NCI-H187 (cell line): ENCODE data around the gene DIP2B.
"Not testable (repeated sequence)": the region's sequence is repeated elsewhere in the genome, so short reads cannot be mapped to it uniquely, and the experiment has no call there.

Source experiments
- DNase-seq, 2 experiments: peaks; one replicate each; lab custom pipeline; 2025; lab: John Stamatoyannopoulos, UW

Gene DIP2B

DNA sequence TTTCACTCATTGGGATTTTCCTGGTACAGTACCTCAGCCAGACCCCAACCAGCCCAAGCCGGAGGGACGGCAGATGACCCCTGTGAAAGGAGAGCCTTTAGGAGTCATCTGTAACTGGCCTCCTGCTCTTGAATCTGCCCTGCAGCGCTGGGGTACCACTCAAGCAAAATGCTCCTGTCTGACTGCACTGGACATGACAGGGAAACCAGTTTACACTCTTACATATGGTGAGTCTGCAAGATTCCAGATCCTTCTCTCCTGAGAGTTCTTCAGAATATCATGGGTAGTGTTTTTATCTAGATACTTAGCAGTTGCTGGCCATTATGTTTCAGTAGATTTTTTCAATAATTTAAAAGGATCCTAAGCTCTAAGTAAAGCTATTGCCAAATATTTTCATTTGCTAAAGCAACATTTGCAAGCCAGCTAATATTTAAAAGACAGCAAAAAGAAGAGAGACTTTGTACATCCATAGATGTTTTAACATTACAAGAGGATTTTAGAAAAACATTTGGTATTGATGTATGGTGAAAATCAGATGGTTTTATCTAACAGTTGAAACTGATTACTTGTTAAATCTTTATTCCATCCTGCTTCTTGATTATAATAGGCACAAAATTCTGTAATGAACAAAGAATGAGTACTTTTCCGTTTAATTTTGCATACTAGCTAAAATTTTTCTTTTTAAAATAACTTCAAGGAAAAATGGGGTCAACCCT is 174.0 kb downstream of the DIP2B start:
- no peak for DNase-seq

GRCh38 chr12:50679612-50680011 is 174.8 kb downstream of the DIP2B start:
- DNase-seq = no peak

DNA sequence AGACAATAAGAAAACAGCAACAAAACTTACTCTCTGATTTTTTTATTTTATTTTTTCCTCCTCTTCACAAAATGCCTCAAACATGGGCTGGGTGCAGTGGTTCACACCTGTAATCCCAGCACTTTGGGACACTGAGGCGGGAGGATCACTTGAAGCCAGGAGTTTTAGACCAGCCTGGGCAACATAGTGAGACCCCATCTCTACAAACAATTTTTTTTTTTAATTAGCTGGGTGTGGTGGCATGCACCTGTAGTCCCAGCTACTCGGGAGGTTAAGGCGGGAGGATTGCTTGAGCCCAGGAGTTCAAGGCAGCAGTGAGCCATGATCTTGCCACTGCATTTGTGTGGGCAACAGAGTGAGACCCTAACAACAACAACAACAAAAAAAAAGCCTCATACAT is 176.3 kb downstream of the DIP2B start:
- not testable (repeated sequence) for DNase-seq

DNA sequence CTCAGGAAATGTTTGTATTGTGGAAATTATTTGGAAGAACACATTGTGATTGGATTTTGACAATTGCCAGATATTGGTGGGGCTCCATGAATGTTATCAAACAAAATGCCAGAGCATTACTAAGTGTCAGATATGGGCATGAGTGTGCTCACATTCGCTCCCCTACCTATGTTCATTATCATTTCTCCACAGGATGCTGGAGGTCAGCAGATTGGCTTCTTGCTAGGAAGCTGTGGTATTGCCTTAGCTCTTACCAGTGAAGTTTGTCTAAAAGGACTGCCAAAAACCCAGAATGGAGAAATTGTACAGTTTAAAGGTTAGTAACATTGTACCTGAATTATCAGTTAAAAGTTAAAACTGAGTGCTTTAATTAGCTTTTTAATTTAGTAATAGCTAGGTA is 180.9 kb downstream of the DIP2B start:
- no peak for DNase-seq

- DNase-seq = no peak
Measured at GRCh38 chr12:50686406-50686805, 181.6 kb downstream of the DIP2B start.

GRCh38 chr12:50686976-50687375 is 182.2 kb downstream of the DIP2B start:
- DNase-seq = no peak

DNA sequence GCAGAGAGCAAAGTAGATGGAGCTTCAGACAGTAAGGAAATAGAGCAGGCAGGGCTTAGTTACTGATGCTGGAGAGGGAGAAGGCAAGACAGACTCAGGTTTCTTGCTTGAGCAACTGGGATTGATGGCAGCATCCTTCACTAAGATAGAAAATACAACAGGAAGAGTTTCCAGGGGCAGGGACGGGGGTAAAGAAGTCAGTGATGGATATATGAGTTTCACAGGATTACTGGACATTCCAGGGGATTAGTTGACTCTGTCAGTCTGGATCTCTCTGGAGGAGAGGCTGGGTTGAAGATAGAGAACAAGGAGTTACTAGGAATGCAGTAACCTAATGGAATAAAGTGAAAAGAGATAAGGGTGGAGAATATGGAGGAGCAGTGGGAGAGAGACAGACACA is 184.7 kb downstream of the DIP2B start:
- no peak for DNase-seq

GRCh38 chr12:50690925-50691324 is 186.1 kb downstream of the DIP2B start:
- DNase-seq = no peak

DNA sequence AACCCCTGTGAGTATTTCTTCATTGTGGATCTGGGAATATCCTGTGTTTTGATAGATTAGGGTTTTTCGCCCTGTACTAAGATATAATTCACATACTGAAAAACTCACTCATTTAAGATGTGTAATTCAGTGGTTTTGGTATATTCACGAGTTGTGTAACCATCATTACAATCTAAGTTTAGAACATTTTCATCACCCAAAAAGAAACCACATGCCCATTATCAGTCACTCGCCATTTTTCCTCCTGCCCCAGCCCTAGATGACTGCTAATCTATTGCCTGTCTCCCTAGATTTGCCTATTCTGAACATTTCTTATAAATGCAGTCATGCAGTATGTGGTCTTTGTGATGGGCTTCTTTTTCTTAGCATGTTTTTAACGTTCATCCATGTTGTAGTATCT is 191.2 kb downstream of the DIP2B start:
- no peak for DNase-seq

DNA sequence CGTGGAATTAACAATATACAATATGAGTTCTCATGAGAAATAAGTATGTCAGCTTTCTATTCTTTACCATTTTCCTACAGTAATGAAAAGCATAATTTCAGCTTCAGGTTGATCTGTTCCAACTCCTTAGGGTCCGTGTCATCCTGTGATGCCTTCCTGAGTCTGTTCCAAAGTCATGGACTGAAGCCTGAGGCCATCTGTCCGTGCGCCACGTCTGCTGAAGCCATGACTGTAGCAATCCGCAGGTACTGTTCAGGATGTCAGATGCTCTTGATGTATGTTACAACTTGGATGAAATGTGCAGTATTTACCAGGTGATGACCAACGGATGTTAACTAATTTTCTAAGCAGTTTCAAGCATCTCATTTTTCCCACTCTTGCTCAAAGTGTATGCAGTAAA is 192.1 kb downstream of the DIP2B start:
- DNase-seq = no peak

GRCh38 chr12:50699154-50699553 is 194.4 kb downstream of the DIP2B start:
- no peak for DNase-seq

- no peak for DNase-seq
Measured at GRCh38 chr12:50699940-50700339, 195.2 kb downstream of the DIP2B start.

DNA sequence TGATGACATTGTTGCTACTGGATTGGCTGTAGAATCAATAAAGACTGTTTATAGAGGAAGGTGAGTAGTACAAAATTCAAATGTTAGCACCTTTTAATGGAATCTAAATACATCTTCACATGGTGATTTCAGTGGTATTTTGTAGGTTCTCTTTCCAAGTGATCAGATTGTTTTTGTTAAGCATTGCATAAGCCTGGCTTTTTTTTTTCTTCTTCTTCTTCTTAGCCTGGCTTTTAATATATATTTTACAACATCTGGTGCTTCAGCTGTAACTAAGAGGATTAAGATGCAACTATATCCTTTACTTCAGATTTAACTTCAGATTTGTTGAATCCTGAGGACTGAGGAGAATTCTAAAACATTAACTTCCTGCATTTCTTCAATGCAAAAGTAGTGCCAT is 201.8 kb downstream of the DIP2B start:
- no peak for DNase-seq

- no peak for DNase-seq
Measured at GRCh38 chr12:50707396-50707795, 202.6 kb downstream of the DIP2B start.

GRCh38 chr12:50708631-50709030 is 203.8 kb downstream of the DIP2B start:
- no peak for DNase-seq

- DNase-seq = no peak
Measured at GRCh38 chr12:50711121-50711520, 206.3 kb downstream of the DIP2B start.

DNA sequence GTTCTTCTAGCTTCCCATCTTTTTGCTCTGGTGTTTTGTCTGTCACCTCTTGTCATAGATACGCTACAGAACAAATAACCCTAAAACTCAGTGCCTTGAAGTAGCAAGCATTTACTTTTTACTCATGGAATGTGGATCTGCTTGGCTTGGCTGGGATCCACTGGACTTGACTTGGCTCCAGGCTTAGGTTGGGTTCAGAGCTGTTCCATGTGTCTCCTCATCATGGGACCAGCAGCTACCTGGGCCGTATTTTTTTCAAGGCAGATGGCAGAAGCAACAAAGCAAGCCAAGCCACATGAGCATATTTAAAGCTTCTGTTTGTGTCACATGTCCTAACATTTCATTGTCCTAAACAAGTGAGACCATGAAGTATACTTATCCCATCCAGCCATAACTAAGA is 210.4 kb downstream of the DIP2B start:
- DNase-seq = no peak

- DNase-seq = no peak
Measured at GRCh38 chr12:50718760-50719159, 214.0 kb downstream of the DIP2B start.

DNA sequence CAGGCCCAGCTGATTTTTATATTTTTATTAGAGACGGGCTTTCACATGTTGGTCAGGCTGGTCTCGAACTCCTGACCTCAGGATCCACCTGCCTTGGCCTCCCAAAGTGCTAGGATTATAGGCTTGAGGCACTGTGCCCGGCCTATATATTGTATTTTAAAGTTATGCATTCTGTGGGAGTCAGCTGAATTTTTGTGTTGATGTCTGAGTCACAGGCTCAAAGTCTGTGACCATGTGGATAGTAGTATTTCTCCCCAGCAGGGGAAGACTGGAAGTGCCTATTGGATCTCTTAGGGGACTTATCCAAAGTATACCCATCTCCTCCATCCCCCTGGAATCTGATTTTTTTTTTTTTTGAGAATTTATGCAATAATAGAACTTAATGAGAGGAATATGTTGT is 215.3 kb downstream of the DIP2B start:
- no peak for DNase-seq

DNA sequence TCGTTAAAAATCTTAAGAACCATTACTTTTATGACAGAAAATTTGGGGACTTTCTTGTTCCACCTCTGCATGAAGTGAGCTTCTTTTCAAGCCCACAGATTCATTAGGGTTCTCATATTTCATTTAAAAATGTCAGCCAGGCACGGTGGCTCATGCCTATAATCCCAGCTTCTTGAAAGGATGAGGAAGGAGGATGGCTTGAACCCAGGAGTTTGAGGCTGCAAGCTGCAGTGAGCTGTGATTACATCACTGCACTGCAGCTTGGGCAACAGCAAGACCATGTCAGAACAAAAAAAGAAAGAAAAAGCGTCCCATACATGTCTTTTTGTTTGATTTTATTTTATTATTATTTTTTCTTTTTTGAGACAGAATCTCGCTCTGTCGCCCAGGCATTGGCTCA is 215.7 kb downstream of the DIP2B start:
- DNase-seq = no peak

- DNase-seq = no peak
Measured at GRCh38 chr12:50723865-50724264, 219.1 kb downstream of the DIP2B start.

DNA sequence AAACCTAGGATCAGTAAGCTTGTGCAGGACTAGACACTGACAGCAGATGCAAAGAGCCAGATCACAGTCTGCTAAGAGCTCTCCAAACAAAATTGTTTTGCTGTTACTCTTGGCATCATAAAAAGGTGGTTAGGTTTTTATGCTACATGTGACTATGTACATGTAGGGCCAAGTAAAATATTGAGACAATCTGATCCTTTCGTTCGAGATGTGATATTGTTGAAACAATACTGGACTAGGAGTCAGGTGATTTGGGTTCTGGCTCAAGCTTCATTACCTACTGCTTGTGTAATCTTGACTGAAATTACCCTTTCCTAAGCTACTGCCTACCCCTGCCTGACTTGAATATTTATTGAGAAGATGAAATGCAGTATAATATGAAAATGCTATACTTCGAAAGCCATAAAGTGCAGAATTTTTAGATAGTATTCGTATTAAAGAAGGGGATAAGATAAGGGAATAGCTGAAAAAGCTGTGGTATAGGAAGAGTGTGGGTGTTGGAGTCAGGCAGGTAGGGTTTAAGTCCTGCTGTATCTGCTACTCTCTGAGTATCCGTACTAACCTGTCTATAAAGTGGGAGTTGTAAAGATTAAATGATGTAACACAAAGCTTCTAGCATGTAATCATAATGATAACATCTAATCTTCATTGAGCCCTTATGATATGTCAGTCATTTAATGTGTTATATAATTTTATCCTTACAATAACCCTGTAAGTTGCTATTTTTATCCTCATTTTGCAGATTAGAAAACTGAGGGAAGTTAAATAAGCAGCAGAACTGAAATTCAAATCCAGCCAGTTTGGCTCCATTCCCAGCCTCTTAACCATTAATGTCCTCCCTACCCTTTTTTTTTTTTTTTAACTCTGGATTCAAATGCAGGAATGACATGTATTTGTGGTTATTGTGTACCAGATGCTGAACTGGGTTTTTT is 220.5 kb downstream of the DIP2B start:
- DNase-seq = no peak

GRCh38 chr12:50727466-50727865 is 222.7 kb downstream of the DIP2B start:
- no peak for DNase-seq
